ENCODE results near the gene RCSD1.

Gene RCSD1

DNA sequence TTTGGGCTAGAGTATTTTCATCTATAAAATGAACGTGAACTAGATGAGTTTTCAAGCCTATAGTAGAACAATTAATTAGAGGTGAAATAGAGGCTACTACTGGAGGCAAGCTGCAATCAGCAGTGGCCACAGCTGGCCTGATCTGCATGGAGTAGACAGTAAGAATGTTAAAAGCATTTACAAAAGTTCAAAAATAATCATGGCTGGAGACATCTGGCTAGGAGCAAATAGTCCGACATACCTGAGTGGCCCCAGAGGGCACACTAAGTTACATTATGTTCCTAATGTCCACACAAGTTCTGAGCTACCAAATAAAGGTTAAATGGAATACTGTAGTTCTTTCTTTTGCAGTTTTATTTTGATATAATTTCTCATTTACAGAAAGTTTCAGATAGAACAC, 119.7 kb downstream of the RCSD1 start:
- no peak overlapping the region for H3K4me3 ChIP-seq (ENCODE audit: low read depth, low read length)
- TF ChIP-seq, protein P1, sequence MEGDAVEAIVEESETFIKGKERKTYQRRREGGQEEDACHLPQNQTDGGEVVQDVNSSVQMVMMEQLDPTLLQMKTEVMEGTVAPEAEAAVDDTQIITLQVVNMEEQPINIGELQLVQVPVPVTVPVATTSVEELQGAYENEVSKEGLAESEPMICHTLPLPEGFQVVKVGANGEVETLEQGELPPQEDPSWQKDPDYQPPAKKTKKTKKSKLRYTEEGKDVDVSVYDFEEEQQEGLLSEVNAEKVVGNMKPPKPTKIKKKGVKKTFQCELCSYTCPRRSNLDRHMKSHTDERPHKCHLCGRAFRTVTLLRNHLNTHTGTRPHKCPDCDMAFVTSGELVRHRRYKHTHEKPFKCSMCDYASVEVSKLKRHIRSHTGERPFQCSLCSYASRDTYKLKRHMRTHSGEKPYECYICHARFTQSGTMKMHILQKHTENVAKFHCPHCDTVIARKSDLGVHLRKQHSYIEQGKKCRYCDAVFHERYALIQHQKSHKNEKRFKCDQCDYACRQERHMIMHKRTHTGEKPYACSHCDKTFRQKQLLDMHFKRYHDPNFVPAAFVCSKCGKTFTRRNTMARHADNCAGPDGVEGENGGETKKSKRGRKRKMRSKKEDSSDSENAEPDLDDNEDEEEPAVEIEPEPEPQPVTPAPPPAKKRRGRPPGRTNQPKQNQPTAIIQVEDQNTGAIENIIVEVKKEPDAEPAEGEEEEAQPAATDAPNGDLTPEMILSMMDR (IDR thresholded peaks at IDR 0.05; ENCODE audit: borderline replicate concordance, insufficient read depth, low read depth, low read length), result no peak

DNA sequence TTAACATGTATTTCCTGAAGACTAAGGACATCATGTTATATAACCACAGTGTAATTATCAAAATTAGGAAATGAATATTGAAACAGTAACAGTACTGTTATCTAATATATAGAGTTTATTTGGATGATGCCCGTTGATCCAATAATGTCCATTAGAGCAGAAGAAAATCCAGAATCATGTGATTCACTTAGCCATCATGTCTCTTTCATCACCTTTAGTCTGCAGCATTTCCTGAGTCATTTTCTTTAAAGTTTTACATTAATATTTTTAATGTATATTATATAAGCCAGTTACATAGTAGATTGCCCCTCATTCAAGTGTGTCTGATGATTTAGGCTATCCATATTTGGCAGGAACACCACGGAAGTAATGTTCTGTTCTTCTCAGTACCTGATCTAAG, 120.6 kb downstream of the RCSD1 start:
- TF ChIP-seq, protein P1 (IDR thresholded peaks at IDR 0.05; ENCODE audit: borderline replicate concordance, insufficient read depth, low read depth, low read length), result no peak
- H3K4me3 ChIP-seq (ENCODE audit: low read depth, low read length), result no peak overlapping the region

DNA sequence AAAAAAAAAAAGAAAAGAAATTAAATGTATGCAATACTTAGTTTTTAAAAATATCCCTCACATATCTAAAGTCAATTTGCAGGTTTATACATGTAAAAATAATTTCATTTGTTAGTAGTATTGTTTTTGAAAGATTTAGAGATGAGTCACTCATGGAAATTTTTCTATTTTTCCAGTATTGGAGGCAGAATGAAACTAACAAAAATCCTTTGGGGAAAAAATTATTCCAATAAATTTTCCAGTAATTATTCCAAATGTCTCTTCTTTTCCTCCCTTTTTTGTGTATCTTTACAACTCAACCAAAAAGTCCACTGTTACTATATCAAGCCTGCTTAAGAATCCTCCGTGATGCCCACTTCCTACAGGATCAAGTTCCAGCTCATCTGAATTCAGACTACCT, 121.6 kb downstream of the RCSD1 start:
- TF ChIP-seq, protein P1 (IDR thresholded peaks at IDR 0.05; ENCODE audit: borderline replicate concordance, insufficient read depth, low read depth, low read length), result no peak

DNA sequence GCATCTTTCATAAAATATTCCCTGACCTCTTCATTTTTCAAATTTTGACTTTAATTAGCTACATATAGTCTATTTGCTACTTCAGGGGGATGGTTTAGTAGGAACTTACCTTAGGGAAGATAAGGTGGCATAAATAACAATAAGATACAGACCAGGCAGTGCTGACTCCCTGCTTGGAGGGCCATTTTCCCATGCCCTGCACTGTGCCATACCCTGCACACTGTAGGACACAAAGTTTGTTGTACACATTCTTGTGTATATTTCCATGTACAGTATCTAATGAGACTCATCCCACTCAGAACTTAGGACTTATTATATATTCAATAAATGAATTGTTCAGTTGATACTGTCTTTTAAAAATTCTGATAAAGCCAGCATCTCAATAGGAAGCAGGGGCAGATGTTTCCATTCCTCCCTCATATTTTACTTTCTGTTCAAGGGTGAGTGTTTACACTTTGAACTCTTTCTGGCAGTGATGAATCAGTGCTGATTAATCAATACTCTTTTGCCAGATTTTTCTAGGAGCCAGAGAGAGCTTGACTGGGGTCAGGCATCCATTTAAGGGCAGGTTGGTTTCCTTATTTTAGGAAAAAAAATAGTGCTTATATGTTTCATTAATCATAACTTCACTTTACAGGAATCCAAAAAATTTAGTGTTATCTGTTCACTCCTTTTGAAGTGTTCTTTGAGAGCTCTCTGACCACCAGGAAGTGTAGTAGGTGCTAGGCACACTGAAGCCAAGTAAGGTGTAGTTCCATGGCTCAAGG, 122.4 kb downstream of the RCSD1 start:
- H3K4me3 ChIP-seq (ENCODE audit: low read depth, low read length), result peak overlapping the region; percentile 8
- TF ChIP-seq, protein P1 (IDR thresholded peaks at IDR 0.05; ENCODE audit: borderline replicate concordance, insufficient read depth, low read depth, low read length), result no peak

More for the DNA sequence above, 121.6 kb downstream of the RCSD1 start:
- no peak overlapping the region for H3K4me3 ChIP-seq (ENCODE audit: low read depth, low read length)

DNA sequence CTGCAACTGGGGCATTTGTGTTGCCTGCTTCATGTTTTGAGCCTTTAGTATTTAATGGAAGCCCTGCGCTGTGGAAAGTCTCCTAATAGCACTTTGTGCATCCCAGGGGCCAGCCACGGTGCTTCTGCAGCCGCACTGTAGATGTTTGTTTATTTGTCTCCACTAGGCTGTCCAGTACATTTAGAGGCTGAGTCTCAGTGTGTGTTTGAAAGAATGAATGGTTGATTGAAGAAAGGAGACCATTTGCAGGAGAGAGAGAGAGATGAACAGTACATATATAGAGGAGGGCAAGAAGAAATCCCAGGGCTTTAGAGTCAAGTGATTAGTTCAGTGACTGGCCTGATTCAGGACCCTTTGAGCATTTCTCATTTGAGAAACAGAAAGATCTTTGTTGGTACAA, 125.6 kb downstream of the RCSD1 start:
- no peak overlapping the region for H3K4me3 ChIP-seq (ENCODE audit: low read depth, low read length)
- TF ChIP-seq, protein P1 (IDR thresholded peaks at IDR 0.05; ENCODE audit: borderline replicate concordance, insufficient read depth, low read depth, low read length), result no peak
